ENCODE data around the gene COA7.

DNA sequence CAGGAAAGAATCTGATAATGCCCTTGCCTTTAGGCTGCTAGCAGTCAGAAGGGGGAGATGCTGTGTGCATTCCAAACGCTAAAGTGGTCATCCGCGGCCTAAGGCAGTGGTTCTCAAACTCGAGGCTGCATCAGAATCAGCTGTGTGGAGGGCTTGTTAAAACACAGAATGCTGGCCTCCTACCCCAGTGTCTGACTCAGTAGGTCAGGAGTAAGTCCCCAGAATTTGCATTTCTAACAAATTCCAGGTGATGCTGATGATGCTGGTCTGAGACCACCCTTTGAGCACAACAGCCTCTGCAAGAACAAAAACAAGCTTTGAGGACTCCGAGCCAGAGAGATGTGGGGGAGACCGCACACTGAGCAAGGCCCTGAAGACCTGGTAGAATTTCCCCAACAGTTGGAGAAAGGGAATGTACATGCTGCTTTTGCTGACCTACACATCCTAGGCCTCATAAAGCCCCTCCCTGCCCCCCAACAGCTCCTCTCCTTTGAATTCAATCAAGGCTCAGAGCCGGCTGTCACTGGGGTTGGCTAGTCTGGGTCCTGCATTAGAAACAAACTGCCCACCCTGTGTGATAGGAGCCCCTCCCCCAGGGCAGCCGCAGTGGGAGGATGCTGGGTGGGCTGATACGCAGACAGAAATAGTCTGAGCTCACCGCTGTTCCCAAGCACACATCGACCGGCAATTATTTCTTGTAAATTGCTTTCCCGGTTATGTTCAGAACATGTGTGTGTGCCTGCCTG lies 38.1 kb downstream of the COA7 start:
- TF ChIP-seq EZH2phosphoT487 (conservative IDR thresholded peaks at IDR 0.05; ENCODE audit: low read length) (no peak), CTCF (IDR thresholded peaks at IDR 0.05; ENCODE audit: insufficient read depth, low read length, poor library complexity, severe bottlenecking) (no peak)

Data from SU-DHL-6 (cell line).